ENCODE measurements around the gene TSHZ2.

TSHZ2 gene

GRCh38 chr20:53336892-53337291, 364.7 kb downstream of the TSHZ2 start:
- ChIA-PET CTCF (no interaction called here), POLR2A (no interaction called here)
- TF ChIP-seq CTCF (IDR thresholded peaks at IDR 0.05; ENCODE audit: insufficient read depth, low read length, missing control alignments), result no peak
- DNase-seq (ENCODE audit: low read depth, low spot score), result no peak
- no peak overlapping the region for H3K4me3 ChIP-seq (ENCODE audit: low read depth, low read length)

DNA sequence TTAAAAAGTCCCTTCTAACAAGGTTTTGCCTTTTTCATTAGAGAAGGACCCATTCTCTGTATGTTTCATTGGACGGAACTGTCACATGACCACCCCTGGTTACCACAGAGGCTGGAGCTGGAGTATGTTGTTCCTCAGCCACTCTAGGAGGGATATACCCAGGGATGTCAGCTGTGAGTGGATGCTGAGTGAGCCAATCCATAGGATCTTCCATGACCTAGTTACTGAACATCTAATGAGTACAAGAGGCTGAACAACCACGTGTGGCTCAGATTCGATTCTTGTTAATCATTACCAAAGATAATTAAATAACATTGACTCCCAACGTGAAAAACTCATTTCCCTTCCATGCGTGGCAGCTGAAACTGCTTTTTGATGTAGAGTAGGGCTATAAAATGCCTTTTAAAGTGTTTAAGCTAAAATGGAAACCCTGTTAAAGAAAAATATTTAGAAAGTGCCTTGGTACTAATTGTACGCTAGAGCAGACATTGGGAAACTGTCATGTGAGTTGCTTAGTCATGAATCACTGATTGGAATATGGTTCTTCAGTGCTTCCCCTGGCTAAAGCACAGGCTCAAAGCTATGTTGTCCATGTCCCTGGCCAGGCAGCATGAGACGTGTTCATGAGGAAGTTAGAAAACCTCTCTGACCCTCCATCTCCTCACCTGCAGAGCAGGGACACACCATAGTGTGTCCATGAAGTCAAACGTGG, 365.4 kb downstream of the TSHZ2 start:
- TF ChIP-seq CTCF (IDR thresholded peaks at IDR 0.05; ENCODE audit: insufficient read depth, low read length, missing control alignments), result no peak
- H3K4me3 ChIP-seq (ENCODE audit: low read depth, low read length), result no peak overlapping the region
- ChIA-PET CTCF (no interaction called here), POLR2A (no interaction called here)
- no peak for DNase-seq (ENCODE audit: low read depth, low spot score)

- ChIA-PET CTCF (no interaction called here), POLR2A (no interaction called here)
- no peak for TF ChIP-seq CTCF (IDR thresholded peaks at IDR 0.05; ENCODE audit: insufficient read depth, low read length, missing control alignments)
- no peak for DNase-seq (ENCODE audit: low read depth, low spot score)
- no peak overlapping the region for H3K4me3 ChIP-seq (ENCODE audit: low read depth, low read length)
Measured at GRCh38 chr20:53338716-53339115, 366.6 kb downstream of the TSHZ2 start.

DNA sequence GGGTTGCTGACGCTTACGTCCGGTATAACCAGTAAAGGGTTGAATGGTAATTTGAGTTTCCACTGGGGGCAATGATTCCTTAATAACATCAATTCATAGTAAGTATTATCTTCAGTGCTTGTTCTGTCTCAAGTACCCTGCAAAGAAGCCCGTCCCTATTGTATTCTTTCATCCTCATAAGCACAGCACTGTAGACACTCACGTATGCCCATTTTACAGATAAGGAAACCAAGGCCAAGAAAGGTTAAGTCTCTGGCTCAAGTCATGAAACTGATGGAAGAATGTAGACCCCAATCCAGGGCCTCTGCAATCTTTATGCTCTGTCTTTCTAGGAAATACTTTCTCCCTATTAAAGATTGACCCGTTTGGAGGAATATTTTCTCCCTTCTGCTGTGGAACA, 370.3 kb downstream of the TSHZ2 start:
- no peak for DNase-seq (ENCODE audit: low read depth, low spot score)
- no peak for TF ChIP-seq CTCF (IDR thresholded peaks at IDR 0.05; ENCODE audit: insufficient read depth, low read length, missing control alignments)
- POLR2A ChIA-PET, result no interaction called here
- no peak overlapping the region for H3K4me3 ChIP-seq (ENCODE audit: low read depth, low read length)
- CTCF ChIA-PET, result no interaction called here

DNA sequence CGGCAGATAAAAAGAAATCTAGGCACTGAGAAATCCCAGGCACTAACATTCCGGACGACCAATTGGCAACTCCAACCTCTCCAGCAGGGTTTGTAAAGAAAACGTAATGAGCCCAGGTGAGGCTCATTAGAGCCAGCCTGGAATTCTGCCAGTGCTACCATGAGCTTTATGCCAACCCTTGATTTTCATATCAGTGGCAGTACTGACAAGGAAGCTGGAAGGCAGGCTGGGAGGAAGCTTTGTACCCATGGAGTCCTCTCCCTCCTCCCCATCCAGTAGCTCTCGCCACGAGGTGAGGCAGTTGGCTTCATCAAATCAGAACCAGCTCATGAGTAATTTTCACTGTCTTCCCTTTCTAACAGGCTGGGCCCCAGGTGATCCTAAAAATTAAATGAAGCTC, 371.3 kb downstream of the TSHZ2 start:
- ChIA-PET CTCF (no interaction called here), POLR2A (no interaction called here)
- no peak for DNase-seq (ENCODE audit: low read depth, low spot score)
- no peak overlapping the region for H3K4me3 ChIP-seq (ENCODE audit: low read depth, low read length)
- no peak for TF ChIP-seq CTCF (IDR thresholded peaks at IDR 0.05; ENCODE audit: insufficient read depth, low read length, missing control alignments)

DNA sequence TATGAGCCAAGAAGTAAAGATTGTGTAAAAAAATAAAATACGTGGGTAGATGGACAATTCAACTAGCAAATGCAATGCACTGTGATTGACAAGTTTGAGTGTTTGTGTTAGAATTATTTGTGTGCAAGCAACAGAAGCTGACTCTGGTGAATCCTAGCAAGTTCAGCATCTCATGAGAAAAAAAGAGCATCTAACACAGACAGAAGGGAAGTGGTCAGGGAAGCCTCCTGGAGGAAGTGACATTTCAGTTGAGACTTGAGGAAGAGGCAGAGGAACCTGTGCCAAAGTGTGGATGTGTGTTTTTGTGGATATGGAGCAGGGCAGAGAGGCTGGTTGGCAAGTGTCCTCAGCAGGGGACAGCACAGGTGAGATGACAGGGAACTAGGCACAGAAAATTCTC, 372.7 kb downstream of the TSHZ2 start:
- no peak for DNase-seq (ENCODE audit: low read depth, low spot score)
- no peak overlapping the region for H3K4me3 ChIP-seq (ENCODE audit: low read depth, low read length)
- TF ChIP-seq CTCF (IDR thresholded peaks at IDR 0.05; ENCODE audit: insufficient read depth, low read length, missing control alignments), result no peak
- ChIA-PET CTCF (no interaction called here), POLR2A (no interaction called here)

Measured in AG04449 (cell line).